ENCODE results near the gene KCNIP1.
"Not testable (repeated sequence)": the region's sequence is repeated elsewhere in the genome, so short reads cannot be mapped to it uniquely, and the experiment has no call there.

The KCNIP1 gene

GRCh38 chr5:170732685-170733084, 228.9 kb downstream of the KCNIP1 start:
- no peak for DNase-seq

GRCh38 chr5:170736966-170737365, 233.1 kb downstream of the KCNIP1 start:
- DNase-seq: no peak

DNA sequence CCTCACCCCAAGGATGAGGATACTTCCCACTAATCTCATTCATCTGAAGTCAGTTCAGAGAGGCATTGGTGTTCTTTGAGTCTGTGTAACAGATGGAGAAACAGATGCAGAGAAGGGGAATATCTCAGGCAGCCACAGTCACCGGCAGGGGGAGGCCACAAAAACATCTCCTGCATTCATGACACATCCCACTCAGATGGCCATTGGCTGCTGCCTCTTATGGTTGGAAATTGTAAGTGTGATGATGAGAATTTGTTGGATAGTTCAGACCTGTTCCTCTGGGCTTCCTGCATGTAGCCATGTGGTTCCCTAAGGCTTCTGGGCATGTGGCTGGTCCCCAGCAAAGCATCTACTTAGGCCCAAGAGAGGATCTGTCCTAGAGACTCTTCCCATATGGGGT, 233.8 kb downstream of the KCNIP1 start:
- no peak for DNase-seq

- DNase-seq: no peak
Observed at GRCh38 chr5:170738840-170739239, 235.0 kb downstream of the KCNIP1 start.

- no peak for DNase-seq
Observed at GRCh38 chr5:170739446-170739845, 235.6 kb downstream of the KCNIP1 start.

- DNase-seq: no peak
Observed at GRCh38 chr5:170740551-170741205, 236.9 kb downstream of the KCNIP1 start.

- no peak for DNase-seq
Observed at GRCh38 chr5:170741801-170742200, 238.0 kb downstream of the KCNIP1 start.

- DNase-seq: no peak
Observed at GRCh38 chr5:170743876-170744212, 240.0 kb downstream of the KCNIP1 start.

DNA sequence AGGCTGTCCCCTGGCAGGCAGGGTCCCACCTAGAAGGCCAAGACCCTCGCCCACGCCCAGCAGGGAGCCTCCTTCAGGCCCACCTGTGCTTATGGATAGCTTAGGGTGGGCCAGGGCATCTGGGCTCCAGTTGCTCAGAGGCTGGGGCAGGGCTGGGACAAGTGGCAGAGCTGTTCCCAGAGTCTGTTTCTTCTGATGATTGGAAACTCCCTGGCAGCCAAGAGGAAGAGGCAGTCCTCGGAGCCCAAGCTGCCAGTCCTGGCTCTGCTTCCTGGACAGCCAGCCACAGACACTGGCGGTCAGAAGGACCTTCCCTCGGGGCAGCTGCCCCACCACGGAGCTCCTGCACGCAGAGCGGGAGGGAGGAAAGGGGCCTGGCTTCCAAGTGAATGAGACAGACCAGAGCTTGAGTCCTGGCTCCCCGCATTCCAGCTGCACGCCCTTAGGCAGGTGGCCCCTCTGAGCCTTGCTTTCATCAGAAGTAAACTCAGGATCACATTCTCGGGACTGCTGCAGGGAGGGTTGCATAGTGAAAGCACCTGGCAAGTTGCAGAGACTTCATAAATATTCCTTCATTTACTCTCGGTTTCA, 241.8 kb downstream of the KCNIP1 start:
- no peak for DNase-seq

DNA sequence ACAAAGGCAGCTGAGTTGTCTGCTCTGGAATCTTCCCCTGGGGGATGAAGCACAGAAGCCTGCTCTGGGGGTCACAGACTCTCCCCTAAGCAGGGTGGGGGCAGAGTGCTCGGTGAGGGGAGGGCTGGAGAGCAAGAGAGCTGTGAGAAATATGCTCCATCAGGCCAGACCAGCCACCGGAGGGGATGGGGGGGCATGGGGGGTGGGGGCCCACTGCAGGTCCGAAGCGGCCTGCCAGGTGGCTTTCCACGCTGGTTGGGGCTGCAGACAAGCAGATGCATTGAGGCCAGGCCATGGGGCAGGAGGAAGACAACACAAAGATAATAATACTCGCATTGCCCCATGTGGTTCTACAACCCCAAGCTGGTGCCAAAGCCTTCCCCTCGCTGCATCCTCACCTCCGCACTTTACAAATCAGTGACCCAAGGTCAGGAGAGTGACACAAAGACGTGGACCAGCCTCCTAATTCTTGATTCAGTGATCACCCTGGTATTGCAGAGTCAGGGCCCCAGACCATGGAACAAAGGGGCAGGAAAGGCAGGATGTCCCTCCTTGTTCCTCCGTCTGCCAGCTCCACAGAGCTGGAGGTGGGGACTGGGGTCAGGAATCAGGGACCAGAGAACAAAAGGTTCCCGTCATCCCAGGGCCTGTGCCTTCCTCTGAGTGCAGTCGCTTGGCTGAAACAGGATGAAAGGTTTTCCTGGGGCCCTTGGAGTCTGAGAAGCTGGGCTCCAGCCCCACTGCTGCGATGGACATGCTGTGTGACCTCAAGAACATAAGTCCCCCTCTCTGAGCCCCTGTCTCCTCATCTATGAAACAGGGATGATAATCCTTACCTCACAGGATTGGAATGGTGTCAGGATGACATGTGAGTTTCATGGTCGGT, 242.5 kb downstream of the KCNIP1 start:
- DNase-seq: no peak

GRCh38 chr5:170746961-170747340, 243.1 kb downstream of the KCNIP1 start:
- DNase-seq: no peak

GRCh38 chr5:170747357-170747756, 243.5 kb downstream of the KCNIP1 start:
- no peak for DNase-seq

DNA sequence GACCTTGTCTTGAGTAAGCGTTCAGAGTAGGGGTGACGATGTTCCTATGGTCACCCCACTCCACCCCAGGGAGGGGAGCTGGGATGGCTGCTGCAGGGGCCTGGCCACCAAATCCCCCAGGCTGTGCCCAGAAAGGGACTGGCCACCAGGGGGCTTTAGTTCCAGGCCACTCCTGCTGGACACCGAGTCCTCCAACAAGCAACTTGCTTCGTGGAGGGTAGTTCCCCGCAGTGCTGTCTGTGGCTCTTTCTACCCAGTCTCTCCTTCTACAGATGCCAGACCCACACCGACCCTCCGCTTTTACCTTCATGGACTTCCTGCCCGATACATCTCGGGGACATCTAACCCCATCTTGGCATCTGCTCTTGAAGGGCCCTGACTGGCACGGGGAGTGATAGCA, 244.0 kb downstream of the KCNIP1 start:
- no peak for DNase-seq

DNA sequence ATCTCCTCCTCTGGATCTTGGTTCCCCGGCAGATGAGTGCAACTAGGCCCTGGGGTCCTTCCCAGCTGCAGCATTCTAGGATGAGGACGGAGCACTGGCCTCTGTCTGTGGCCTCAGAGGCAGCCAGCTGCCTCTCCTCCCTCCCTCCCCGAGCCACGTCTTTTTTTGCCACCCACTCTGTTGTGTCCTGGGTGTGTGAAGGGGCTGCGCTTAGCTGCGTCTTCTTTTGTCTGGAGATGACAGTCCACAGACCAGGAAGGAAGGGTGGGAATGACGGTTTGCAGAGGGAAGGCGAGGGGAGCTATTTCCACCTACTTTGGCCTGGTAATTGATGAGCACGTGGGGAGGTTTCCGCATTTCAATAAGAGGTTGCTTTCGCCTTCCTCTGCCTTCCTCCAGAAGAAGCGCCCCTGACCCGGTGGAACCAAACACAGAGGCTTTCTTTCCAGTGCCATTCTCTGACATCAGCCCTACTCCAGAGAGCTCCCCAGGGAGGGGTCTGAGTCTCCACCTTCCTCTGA, 245.2 kb downstream of the KCNIP1 start:
- no peak for DNase-seq

DNA sequence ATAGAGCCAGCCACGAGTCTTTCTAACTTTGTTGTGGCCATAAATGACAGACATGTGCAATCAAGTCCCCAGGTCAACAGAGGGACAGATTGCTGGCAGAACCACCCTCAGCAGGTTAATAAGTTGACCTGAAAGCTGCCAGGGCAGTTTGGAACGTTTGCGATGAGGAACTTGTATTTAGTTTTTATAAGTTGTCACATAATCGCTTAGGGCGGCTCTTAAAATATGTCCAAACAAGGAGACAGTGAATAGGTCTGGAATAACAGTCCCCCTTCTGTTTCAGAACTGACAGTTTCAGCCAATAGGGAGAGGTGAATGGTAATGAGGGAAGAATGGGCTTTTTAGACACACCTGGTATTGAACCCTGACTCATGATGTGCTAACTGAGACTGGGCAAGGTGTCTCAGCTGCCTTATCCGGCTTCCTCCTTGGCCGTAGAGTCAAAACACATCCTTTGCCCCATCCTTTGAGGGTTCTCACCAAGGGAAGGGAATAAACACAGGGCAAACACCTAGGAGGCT, 246.2 kb downstream of the KCNIP1 start:
- DNase-seq: no peak

- no peak for DNase-seq
Observed at GRCh38 chr5:170750791-170751190, 247.0 kb downstream of the KCNIP1 start.

DNA sequence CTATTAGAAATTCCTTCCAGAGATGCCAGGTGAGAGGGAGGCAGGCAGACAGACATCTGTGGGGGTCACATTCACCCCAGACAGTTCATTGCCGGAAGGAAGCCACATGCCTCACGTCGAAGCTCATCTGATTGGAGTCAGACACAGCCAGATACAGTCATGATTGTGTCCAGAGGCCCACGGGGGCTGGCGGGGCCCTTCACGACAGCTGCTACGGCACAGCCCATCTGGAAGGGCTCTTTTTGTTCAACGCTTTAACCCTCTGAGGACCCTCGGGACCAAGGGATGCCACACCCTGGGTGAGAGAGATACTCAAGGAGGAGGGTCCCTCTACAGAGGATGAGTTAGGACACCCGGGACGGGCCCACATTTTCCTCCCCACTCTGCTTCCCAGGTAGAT, 247.8 kb downstream of the KCNIP1 start:
- no peak for DNase-seq

- DNase-seq: no peak
Observed at GRCh38 chr5:170752257-170753215, 248.7 kb downstream of the KCNIP1 start.

DNA sequence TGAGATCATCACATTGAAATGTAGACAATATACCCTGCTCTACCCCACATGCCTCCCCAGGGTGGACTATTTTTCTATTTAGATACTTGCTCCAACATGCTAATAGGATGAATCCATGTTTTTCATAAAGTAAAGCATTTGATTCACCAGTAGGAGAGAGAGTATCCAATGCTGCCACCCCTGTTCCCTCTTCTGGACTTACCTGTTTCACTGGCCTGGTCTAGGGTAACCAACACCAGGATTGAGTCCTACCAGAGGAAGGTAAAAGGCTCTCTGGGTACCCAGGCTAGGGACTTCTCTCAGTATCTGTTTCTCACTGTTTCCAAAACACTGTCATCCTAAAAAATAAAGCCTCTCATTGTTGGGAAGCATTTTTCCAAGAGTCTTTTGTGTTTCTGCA, 249.5 kb downstream of the KCNIP1 start:
- no peak for DNase-seq

- DNase-seq: not testable (repeated sequence)
Observed at GRCh38 chr5:170754508-170754907, 250.7 kb downstream of the KCNIP1 start.

- no peak for DNase-seq
Observed at GRCh38 chr5:170755679-170756456, 252.0 kb downstream of the KCNIP1 start.

- no peak for DNase-seq
Observed at GRCh38 chr5:170756691-170757090, 252.9 kb downstream of the KCNIP1 start.
